HG03571 (cell line): ENCODE data around the gene OR2K2.
"Not testable (repeated sequence)": the region's sequence is repeated elsewhere in the genome, so short reads cannot be mapped to it uniquely, and the experiment has no call there.

Source experiments
- ATAC-seq: cut with Tn5 transposase; IDR thresholded peaks from one replicate; pipeline ENCODE4 v1.9.1; 2021; ENCODE audit not compliant: unreplicated experiment

The OR2K2 gene

GRCh38 chr9:111330124-111330523, at the start of gene OR2K2:
Gene OR2K2 (minus strand): TSS chr9:111330224. CDS start chr9:111328433, 1,791 bp downstream.
- no peak for ATAC-seq

- ATAC-seq: no peak
Measured at GRCh38 chr9:111375817-111376564, 46.0 kb upstream of the OR2K2 start.

- ATAC-seq: no peak
Measured at GRCh38 chr9:111375062-111375461, 45.0 kb upstream of the OR2K2 start.

GRCh38 chr9:111372297-111372696, 42.3 kb upstream of the OR2K2 start:
- ATAC-seq: no peak

- no peak for ATAC-seq
Measured at GRCh38 chr9:111366978-111367377, 37.0 kb upstream of the OR2K2 start.

- no peak for ATAC-seq
Measured at GRCh38 chr9:111362526-111362925, 32.5 kb upstream of the OR2K2 start.

- no peak for ATAC-seq
Measured at GRCh38 chr9:111360881-111361280, 30.9 kb upstream of the OR2K2 start.

GRCh38 chr9:111356481-111357244, 26.6 kb upstream of the OR2K2 start:
- ATAC-seq: no peak

GRCh38 chr9:111352545-111352944, 22.5 kb upstream of the OR2K2 start:
- ATAC-seq: no peak

- ATAC-seq: no peak
Measured at GRCh38 chr9:111350556-111350955, 20.5 kb upstream of the OR2K2 start.

GRCh38 chr9:111349766-111350165, 19.7 kb upstream of the OR2K2 start:
- ATAC-seq: no peak

- ATAC-seq: no peak
Measured at GRCh38 chr9:111348821-111349271, 18.8 kb upstream of the OR2K2 start.

- ATAC-seq: not testable (repeated sequence)
Measured at GRCh38 chr9:111334318-111334863, 4.4 kb upstream of the OR2K2 start.

GRCh38 chr9:111320631-111321030, 9.4 kb downstream of the OR2K2 start:
- no peak for ATAC-seq

GRCh38 chr9:111316796-111317195, 13.2 kb downstream of the OR2K2 start:
- ATAC-seq: no peak

- ATAC-seq: no peak
Measured at GRCh38 chr9:111305914-111306313, 24.1 kb downstream of the OR2K2 start.

- not testable (repeated sequence) for ATAC-seq
Measured at GRCh38 chr9:111304000-111304399, 26.0 kb downstream of the OR2K2 start.

- no peak for ATAC-seq
Measured at GRCh38 chr9:111301195-111301594, 28.8 kb downstream of the OR2K2 start.

- no peak for ATAC-seq
Measured at GRCh38 chr9:111300140-111300735, 29.8 kb downstream of the OR2K2 start.

GRCh38 chr9:111299599-111299966, 30.4 kb downstream of the OR2K2 start:
- not testable (repeated sequence) for ATAC-seq

GRCh38 chr9:111298731-111299598, 31.1 kb downstream of the OR2K2 start:
- ATAC-seq: no peak
